ENCODE measurements around the gene CAMK2B. TPM values are rescaled to one million over a fixed set of nuclear protein-coding genes. Genes with fewer than 3 reads are reported as not detected.

The CAMK2B gene
- total RNA-seq, 1 donor from 2014 or later, result 98.0 TPM

DNA sequence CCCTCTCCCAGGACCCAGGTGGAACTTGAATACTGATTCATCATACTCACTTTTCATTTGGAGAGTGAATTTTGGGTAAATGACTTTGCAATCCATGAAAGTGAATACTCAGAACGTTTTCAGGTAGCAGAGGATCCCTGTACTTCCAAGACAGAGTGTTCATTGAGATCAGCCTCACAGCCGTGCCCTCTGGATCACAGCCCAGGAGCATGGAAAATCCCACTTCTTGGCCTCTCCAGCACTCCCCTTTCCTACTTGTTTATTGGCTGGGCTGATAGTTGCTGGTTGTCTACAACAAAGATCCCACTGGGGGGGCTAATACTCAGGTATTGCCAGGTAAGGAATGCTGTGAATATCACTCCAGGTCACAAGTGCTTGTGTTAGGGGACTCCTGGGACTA, 142.0 kb downstream of the CAMK2B start:
- H3K27ac ChIP-seq (replicated peaks), result no peak overlapping the region
- H3K4me1 ChIP-seq, result no peaks in the 10 kb centered on the region
- no peaks in the 10 kb centered on the region for H3K36me3 ChIP-seq
- peaks cover 11% of the 10 kb centered on the region for H3K27me3 ChIP-seq (ENCODE audit: low read depth)
- no peak for DNase-seq
- intact Hi-C loops (cut with micrococcal nuclease), result no loop called here
- no peak overlapping the region for H3K4me3 ChIP-seq
- TF ChIP-seq, protein P1, sequence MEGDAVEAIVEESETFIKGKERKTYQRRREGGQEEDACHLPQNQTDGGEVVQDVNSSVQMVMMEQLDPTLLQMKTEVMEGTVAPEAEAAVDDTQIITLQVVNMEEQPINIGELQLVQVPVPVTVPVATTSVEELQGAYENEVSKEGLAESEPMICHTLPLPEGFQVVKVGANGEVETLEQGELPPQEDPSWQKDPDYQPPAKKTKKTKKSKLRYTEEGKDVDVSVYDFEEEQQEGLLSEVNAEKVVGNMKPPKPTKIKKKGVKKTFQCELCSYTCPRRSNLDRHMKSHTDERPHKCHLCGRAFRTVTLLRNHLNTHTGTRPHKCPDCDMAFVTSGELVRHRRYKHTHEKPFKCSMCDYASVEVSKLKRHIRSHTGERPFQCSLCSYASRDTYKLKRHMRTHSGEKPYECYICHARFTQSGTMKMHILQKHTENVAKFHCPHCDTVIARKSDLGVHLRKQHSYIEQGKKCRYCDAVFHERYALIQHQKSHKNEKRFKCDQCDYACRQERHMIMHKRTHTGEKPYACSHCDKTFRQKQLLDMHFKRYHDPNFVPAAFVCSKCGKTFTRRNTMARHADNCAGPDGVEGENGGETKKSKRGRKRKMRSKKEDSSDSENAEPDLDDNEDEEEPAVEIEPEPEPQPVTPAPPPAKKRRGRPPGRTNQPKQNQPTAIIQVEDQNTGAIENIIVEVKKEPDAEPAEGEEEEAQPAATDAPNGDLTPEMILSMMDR (IDR thresholded peaks at IDR 0.05; ENCODE audit: borderline replicate concordance), result no peak
- peaks cover 21% of the 10 kb centered on the region for H3K9me3 ChIP-seq (replicated peaks)

DNA sequence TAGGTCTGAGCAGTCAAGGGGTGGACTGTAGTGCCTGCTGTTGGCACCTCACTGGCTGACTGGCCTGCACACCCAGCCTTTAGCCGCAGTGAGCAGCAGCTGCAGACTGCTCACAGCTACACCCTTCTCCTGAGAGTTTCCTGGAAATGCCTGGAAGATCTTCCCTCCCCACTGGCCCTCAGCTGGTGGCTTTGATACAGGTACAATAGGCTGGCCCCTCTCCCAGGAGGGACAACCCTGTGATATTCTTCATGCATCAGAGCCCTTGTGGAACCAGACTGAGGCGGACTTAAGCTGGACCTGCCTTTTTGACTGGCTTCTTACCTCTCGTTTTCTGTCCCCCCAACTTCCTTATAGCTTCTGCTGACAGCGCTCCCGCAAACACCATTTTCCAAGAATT, 142.6 kb downstream of the CAMK2B start:
- intact Hi-C loops (cut with micrococcal nuclease), result no loop called here
- Histone ChIP-seq H3K27me3 (ENCODE audit: low read depth) (peaks cover 11% of the 10 kb centered on the region), H3K9me3 (replicated peaks) (peaks cover 21% of the 10 kb centered on the region)

DNA sequence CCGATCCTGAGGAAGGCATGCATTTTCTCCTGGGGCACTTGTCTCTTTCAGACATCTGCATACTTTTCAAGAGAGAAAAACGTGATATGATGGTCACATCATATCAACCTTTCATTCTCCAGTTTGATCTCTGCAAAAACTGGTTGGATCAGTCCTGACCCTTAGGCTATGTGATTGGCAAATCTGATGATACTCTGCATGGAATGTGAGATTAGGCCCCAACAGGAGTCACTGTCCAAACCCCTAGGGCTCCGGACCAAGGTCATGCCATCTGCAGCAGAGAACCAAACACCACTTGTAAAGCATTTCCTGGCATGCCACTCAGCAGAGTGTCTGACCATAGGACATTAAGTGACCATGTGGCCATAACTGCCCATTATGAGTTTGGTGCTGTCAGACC, 144.8 kb downstream of the CAMK2B start:
- Histone ChIP-seq H3K27me3 (ENCODE audit: low read depth) (peaks cover 17% of the 10 kb centered on the region), H3K4me3 (no peak overlapping the region), H3K27ac (replicated peaks) (no peak overlapping the region), H3K9me3 (replicated peaks) (peaks cover 21% of the 10 kb centered on the region), H3K4me1 (peaks cover 10% of the 10 kb centered on the region), H3K36me3 (no peaks in the 10 kb centered on the region)
- no peak for DNase-seq
- TF ChIP-seq, protein P1 (IDR thresholded peaks at IDR 0.05; ENCODE audit: borderline replicate concordance), result no peak
- intact Hi-C loops (cut with micrococcal nuclease), result no loop called here

More for the DNA sequence above, 142.6 kb downstream of the CAMK2B start:
- no peak overlapping the region for H3K27ac ChIP-seq (replicated peaks)
- no peak for DNase-seq
- TF ChIP-seq, protein P1 (IDR thresholded peaks at IDR 0.05; ENCODE audit: borderline replicate concordance), result no peak
- no peaks in the 10 kb centered on the region for H3K36me3 ChIP-seq
- no peak overlapping the region for H3K4me3 ChIP-seq
- H3K4me1 ChIP-seq, result peaks cover 4% of the 10 kb centered on the region

DNA sequence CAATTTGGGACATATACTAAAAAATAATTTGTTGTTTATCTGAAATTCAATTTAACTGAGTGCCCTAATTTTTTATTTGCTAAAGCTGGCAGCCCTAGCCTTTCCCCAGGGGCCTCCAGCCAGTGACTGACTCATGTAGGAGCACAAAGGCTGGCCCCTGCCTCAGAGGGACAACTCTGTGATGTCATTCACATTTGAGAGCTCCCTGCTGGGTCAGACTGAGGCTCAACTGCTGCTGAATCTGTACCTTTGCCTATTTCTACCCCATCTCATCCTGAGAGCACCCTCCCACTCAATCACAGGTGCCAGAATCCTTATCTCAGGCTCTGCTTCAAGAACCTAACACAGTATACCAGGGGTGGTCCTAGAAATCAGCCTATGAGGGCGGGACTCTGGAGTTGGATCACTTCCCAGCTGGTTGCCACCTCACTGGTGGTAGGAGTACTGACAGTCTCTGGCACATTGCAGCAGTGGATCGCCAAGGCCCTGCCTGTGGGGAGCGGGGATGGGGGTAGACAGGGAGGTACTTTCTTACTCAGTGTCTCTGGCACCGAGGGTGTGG, 147.7 kb downstream of the CAMK2B start:
- intact Hi-C loops (cut with micrococcal nuclease), result no loop called here

DNA sequence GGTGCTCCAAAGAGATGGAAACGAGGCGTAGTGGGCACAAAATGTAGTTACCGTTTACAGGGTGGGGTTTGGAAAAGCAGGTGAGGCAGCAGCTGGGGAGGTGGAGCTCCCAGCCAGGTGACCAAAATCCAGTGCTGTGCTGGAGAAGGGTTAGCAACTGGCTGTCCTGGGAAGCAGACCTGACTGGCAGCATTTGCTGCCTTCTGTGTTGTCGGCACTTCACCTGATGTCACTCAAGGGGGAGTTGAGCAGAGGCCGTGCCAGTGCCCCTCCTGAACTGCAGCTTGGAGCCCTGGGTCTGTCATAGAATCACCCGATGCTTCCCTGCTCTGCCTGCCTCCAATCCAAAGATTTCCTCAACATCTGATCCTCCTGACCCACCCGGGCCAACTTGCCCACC, 148.9 kb downstream of the CAMK2B start:
- intact Hi-C loops (cut with micrococcal nuclease), result no loop called here
- TF ChIP-seq, protein P1 (IDR thresholded peaks at IDR 0.05; ENCODE audit: borderline replicate concordance), result no peak
- H3K9me3 ChIP-seq (replicated peaks), result peaks cover under 1% of the 10 kb centered on the region
- no peak overlapping the region for H3K27ac ChIP-seq (replicated peaks)
- no peaks in the 10 kb centered on the region for H3K36me3 ChIP-seq
- peaks cover 10% of the 10 kb centered on the region for H3K4me1 ChIP-seq
- H3K27me3 ChIP-seq (ENCODE audit: low read depth), result peaks cover 14% of the 10 kb centered on the region
- no peak for DNase-seq
- no peak overlapping the region for H3K4me3 ChIP-seq

More for the DNA sequence above, 147.7 kb downstream of the CAMK2B start:
- Histone ChIP-seq H3K27me3 (ENCODE audit: low read depth) (peaks cover 14% of the 10 kb centered on the region), H3K27ac (replicated peaks) (no peak overlapping the region), H3K4me3 (no peak overlapping the region), H3K4me1 (peaks cover 10% of the 10 kb centered on the region), H3K36me3 (no peaks in the 10 kb centered on the region), H3K9me3 (replicated peaks) (peaks cover 12% of the 10 kb centered on the region)
- TF ChIP-seq, protein P1 (IDR thresholded peaks at IDR 0.05; ENCODE audit: borderline replicate concordance), result no peak
- DNase-seq, result no peak

Data from left ventricle myocardium inferior (tissue), 1 donor.